NCI-H526 (cell line): Measurements from ENCODE around the gene FUT7.

Experiments
- DNase-seq, 2 experiments: peaks; one replicate each; lab custom pipeline; 2025; lab: John Stamatoyannopoulos, UW

The FUT7 gene

GRCh38 chr9:137018761-137019559 is 12.9 kb downstream of the FUT7 start:
- DNase-seq = no peak

- no peak for DNase-seq
Observed at GRCh38 chr9:137017791-137018497, 13.9 kb downstream of the FUT7 start.

GRCh38 chr9:137017071-137017470 is 14.8 kb downstream of the FUT7 start:
- DNase-seq = no peak

- DNase-seq = no peak
Observed at GRCh38 chr9:137016436-137016835, 15.5 kb downstream of the FUT7 start.

- DNase-seq = no peak
Observed at GRCh38 chr9:137015976-137016375, 15.9 kb downstream of the FUT7 start.

GRCh38 chr9:137015540-137015930 is 16.4 kb downstream of the FUT7 start:
- no peak for DNase-seq

- DNase-seq = no peak
Observed at GRCh38 chr9:137014776-137015539, 16.9 kb downstream of the FUT7 start.

GRCh38 chr9:137014166-137014565 is 17.7 kb downstream of the FUT7 start:
- no peak for DNase-seq

- no peak for DNase-seq
Observed at GRCh38 chr9:137013571-137013940, 18.3 kb downstream of the FUT7 start.

- DNase-seq = peak in 1 of 2 experiments; percentile 17
Observed at GRCh38 chr9:137012694-137013570, 19.0 kb downstream of the FUT7 start.

- DNase-seq = no peak
Observed at GRCh38 chr9:137011907-137012675, 19.8 kb downstream of the FUT7 start.

- DNase-seq = no peak
Observed at GRCh38 chr9:137011156-137011555, 20.7 kb downstream of the FUT7 start.

GRCh38 chr9:137009938-137010732 is 21.8 kb downstream of the FUT7 start:
- DNase-seq = no peak

- DNase-seq = no peak
Observed at GRCh38 chr9:137009217-137009616, 22.7 kb downstream of the FUT7 start.

- no peak for DNase-seq
Observed at GRCh38 chr9:137008312-137008711, 23.6 kb downstream of the FUT7 start.

GRCh38 chr9:137007816-137008270 is 24.0 kb downstream of the FUT7 start:
- DNase-seq = no peak

- DNase-seq = peak in 1 of 2 experiments; percentile 13
Observed at GRCh38 chr9:137007108-137007815, 24.6 kb downstream of the FUT7 start.

- DNase-seq = no peak
Observed at GRCh38 chr9:137006116-137007003, 25.5 kb downstream of the FUT7 start.
